Stimulated activated CD8-positive, alpha-beta memory T cell treated with anti-CD3 and anti-CD28 coated beads, Interleukin-12 subunit alpha, Interleukin-12 subunit beta, amount 100 ng/mL, for 4 hours (primary cell): ENCODE measurements around the gene INSYN1.
"Not testable (repeated sequence)": the region's sequence is repeated elsewhere in the genome, so short reads cannot be mapped to it uniquely, and the experiment has no call there.

Experiments used
- DNase-seq: peaks from one replicate; pipeline ENCODE4 v3.0.0-alpha.2; 2020; ENCODE audit warnings: low read depth

The INSYN1 gene

GRCh38 chr15:73753250-73754130, at the start of gene INSYN1:
INSYN1 (minus strand) TSS chr15:73753351; CDS start chr15:73751130, 2,221 bp downstream.
- no peak for DNase-seq

DNA sequence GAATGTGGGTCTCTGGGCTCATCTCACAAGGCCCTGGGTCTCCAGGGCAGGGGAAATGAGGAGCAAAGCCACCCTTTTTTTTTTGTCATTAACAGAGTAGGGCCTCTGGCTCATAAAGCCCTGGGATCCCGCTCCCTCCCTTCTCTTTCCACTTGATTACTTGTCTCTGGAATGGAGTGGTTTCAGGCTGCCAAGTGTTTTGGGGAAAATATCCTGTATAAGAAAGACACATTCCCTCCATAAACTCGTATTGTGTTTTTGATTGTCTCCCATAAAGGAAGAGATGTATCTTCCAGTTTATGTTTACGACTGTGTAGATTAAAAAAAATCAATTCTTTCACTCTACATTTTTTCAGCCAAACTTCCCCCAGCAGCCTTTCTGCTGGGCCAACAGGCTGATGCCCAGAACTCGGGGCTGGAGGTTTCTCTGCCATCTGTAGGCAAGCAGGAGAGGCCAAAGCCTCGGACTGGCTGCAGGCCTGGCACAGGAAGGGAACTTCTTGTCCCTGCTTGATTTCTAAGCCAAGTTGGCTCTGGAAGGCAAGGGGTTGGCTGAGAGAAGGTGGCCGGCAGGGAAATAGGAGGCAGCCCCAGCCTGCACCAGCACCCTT, 49.4 kb upstream of the INSYN1 start:
- DNase-seq = no peak

GRCh38 chr15:73800662-73801345, 47.7 kb upstream of the INSYN1 start:
- no peak for DNase-seq

DNA sequence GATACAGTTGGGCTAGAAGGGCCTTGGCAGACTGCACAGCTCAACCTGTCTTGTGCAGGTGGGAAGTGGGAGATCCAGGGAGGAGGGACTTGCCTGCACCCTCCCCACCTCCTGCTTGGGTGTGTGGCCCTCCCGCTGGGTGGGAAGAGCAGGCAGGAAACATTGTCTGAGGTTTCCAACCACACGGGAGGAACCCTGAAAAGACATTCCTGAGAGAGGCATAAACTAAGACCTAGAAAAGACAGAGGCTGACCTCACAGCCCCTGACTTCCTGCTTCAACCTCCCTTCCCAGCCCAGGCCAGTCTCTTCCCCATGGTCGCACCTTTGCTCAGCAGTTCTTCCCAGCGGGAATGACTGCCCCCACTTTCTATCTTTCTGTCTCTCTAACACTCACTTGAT, 46.3 kb upstream of the INSYN1 start:
- no peak for DNase-seq

DNA sequence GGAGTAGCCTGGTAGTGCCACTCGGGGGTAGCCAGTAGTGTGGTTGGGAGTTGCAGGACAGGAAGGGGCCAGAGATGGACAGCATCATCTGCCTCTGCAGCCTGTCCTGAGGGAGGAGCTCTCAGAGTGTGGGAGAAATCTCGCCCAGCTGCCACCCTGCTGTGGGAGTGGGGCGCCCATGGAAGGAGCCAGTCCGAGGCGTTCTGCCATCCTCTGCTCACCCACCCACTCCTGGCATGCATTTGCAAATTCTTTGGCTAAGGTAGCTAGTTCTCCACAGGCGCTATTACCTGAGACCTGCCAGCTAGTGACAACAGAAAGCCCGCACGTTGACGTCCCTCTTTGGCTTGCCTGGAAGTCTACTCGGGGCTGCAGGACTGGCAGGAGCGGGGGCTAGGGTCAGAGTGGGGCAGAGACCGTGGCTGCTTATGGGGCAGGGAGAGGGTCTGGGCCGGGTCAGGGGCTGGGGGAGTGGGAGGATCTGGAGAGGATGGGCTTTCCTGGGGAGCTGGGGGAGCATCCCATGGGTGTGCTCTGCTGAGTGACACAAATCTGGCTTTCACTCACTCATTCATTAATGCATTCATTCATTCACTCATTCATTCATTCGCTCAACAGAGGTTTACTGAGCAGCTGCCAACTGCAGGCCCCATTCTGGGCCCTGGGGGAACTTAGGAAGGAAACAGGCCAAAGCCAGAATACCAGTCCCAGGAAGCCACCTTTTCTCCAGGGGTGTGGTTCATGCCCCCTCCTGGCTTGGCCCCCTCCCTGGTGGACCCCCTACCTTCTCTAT, 44.4 kb upstream of the INSYN1 start:
- no peak for DNase-seq

DNA sequence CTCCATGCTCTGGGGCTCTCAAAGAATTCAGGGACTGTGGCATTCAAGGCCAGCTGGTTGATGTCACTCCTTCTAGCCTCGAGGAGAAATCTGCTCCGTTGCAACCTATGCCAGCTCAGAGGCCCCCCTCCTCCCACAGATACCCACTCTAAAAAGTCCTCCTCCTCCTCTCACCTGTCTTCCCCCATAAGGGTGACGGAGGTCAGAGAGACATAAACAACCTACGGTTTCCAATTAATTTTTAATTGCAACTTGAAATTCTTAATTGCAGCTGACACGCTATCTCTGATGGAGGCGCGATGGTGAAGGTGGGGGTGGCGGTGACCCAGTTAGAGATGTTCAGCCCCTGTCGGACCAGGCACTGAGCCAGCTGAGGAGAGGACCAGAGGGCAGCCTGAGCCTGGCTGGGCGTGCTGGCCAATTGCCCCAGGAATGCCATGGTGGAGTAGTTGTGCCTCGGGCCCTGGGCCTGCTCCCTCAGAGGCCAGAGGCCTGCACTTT, 43.2 kb upstream of the INSYN1 start:
- no peak for DNase-seq

GRCh38 chr15:73794443-73795133, 41.4 kb upstream of the INSYN1 start:
- DNase-seq = no peak

DNA sequence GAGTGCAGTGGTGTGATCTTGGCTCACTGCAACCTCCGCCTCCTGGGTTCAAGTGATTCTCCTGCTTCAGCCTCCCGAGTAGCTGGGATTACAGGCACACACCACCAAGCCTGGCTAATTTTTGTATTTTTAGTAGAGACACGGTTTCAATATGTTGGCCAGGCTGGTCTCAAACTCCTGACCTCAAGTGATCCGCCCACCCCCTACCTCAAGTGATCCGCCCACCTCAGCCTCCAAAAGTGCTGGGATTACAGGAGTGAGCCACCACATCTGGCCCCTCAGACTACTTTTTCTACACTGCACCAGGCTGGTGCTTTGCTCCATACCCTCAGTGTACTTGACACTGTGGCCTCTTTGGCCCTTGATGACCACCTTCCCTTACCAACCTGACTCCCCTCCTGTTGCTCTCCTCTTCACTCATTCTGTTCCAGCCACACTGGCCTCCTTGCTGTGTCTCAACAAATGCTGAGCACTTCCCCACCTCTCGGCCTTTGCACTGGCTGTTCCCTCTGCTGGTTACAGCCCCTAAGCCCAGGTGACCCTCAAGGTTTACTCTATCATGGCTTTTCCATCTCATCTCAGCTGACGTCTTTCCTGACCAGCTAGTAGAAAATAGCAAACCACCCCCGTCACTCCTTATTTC, 39.9 kb upstream of the INSYN1 start:
- DNase-seq = not testable (repeated sequence)

- DNase-seq = no peak
Measured at GRCh38 chr15:73792415-73792814, 39.3 kb upstream of the INSYN1 start.

DNA sequence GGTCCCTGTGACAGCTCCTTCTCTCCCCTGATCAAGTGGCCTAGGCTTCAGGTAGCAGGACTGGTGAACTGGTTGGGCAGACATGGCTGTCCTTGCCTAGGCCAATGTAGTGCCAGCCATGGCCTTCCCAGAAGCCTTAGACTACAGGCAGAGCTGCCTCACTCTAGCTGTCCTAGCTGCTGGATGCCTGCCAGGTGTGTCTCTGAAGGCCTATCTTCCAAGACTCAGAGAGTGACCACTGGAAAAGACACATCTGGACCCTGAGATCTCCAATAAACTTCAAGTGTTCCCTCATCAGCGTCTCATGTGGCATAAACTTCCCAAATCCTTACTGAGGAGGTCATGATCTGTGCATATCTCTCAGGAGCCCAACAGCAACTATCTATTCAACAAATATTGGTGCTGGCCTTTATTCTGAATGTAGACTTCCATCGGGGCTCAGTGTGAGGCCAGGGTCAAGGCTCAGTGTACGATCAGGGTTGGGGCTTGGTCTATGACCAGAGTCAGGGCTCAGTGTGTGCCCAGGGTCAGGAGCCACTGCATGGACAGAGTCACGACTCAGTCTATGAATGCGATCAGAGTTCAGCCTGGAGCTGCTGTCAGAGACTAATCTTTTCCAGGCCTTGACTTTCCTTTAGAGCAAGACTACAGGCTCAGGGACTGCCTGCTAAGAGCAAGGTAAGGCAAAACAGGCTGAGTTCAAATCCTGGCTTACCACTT, 36.5 kb upstream of the INSYN1 start:
- no peak for DNase-seq

DNA sequence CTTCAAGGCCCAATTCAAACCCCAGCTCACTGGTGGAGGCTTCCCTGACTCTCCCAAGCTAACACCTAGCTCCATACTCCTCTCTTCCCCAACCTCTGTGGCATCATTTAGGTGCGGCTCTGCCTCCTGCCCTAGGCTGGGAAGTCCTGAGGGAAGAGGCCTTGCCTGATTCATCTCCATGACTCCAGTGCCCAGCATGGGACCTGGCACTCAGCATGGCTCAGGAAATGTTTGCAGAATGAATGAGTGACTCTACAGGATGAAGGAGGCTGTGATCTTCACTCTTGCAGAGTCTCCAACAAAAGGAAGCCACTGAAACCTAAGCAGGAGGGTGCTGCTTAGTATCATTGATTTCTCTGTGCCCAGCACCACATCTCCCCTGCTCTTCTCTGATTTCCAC, 34.5 kb upstream of the INSYN1 start:
- DNase-seq = no peak

GRCh38 chr15:73786538-73786937, 33.4 kb upstream of the INSYN1 start:
- DNase-seq = no peak

GRCh38 chr15:73785256-73786014, 32.3 kb upstream of the INSYN1 start:
- DNase-seq = not testable (repeated sequence)

- DNase-seq = no peak
Measured at GRCh38 chr15:73784291-73784690, 31.1 kb upstream of the INSYN1 start.

DNA sequence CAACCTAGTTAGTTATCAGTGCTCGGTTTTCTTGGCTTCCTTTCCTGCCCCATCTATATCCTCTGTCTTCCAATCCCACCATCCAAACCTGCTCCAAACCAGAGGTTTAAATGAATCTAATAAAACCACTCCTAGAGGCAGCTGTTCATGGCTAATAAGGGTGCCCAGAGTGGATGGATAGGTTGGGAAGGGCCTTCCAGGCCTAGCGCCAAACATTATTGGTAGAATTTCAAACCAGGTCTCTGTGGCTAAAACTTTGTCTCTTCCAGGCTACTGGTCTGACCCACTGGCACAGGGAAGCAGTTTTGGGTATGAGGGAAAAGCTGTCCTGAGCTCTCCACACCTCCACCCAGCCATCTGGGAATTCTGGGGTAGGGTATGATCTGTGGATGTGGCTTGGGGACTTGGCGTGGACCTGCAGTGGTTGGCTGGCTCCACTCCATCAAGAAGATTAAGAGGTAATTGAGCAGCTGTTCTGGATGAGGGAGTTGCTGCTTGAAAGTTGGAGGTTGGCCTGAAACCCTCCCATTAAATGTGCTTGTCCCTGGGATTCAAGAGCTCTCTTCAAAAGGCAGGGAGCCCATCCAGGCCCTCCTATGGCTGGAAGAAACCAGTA, 29.3 kb upstream of the INSYN1 start:
- DNase-seq = no peak

- no peak for DNase-seq
Measured at GRCh38 chr15:73781038-73781925, 28.1 kb upstream of the INSYN1 start.

DNA sequence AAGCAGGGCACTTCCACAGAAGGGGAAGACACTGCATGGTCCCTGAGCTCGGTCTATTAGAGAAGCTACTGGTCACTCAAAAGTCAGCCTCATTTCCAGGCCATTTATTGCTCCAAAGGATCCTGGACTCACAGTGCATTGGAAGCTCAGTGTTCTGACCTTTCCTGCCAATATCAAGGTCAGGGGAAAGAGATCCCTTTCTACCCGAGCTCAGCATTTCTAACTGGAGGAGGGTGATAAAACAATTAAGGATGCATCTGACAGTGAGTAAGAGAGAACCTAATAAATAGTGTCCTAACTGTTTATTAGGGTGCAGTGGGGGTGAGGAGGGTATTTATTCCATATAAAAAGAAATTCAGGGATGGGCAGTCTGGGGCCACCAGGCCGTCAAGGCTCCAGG, 26.8 kb upstream of the INSYN1 start:
- no peak for DNase-seq

DNA sequence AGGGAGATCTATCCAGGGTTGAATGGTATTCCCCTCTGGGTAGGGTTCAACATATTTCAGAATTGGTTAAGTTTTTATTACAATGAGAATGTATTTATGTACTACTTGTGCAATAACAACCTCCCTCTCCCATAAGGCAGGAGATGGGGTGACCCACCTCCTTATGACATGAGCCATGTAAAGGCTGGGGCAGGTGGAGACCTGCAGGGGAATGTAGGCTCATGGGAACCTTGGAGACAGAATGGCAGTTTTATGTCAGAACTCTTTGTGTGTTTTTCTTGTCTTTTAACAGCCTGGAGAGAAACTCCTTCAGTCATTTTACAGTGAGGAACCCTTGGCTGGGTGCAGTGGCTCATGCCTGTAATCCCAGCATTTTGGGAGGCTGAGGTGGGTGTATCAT, 24.6 kb upstream of the INSYN1 start:
- no peak for DNase-seq
